ENCODE measurements around the gene NEU2. TPM values are rescaled to one million over a fixed set of nuclear protein-coding genes. Genes with fewer than 3 reads are reported as not detected.
"Not testable (repeated sequence)": the region's sequence is repeated elsewhere in the genome, so short reads cannot be mapped to it uniquely, and the experiment has no call there.

The NEU2 gene
- total RNA-seq, 1 donor from 2014 or later, result not detected

DNA sequence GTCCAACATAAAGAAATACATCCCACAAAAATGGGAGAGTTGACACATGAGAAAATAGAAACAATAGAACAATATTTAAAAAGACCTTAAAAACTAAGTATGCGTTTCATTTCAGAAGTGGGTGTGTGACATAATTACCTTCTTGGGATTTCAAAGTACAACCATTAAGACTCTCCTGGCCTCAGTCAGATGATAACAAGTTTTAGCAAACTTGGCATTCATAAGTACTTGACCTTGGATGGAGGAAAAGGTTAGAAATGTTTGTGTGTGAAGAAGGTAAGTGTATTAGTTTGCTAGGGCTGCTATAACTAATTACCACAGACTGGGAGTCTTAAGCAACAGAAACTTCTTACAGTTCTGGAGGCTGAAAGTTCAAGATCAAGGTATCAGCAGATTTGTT, 14.5 kb upstream of the NEU2 start:
- TF ChIP-seq, protein P1, sequence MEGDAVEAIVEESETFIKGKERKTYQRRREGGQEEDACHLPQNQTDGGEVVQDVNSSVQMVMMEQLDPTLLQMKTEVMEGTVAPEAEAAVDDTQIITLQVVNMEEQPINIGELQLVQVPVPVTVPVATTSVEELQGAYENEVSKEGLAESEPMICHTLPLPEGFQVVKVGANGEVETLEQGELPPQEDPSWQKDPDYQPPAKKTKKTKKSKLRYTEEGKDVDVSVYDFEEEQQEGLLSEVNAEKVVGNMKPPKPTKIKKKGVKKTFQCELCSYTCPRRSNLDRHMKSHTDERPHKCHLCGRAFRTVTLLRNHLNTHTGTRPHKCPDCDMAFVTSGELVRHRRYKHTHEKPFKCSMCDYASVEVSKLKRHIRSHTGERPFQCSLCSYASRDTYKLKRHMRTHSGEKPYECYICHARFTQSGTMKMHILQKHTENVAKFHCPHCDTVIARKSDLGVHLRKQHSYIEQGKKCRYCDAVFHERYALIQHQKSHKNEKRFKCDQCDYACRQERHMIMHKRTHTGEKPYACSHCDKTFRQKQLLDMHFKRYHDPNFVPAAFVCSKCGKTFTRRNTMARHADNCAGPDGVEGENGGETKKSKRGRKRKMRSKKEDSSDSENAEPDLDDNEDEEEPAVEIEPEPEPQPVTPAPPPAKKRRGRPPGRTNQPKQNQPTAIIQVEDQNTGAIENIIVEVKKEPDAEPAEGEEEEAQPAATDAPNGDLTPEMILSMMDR (IDR thresholded peaks at IDR 0.05; ENCODE audit: borderline replicate concordance), result no peak
- Histone ChIP-seq H3K27me3 (ENCODE audit: low read depth) (no peaks in the 10 kb centered on the region), H3K36me3 (no peaks in the 10 kb centered on the region), H3K4me1 (no peaks in the 10 kb centered on the region), H3K9me3 (replicated peaks) (peaks cover 24% of the 10 kb centered on the region), H3K27ac (replicated peaks) (no peak overlapping the region), H3K4me3 (no peak overlapping the region)
- intact Hi-C loops (cut with micrococcal nuclease), result no loop called here
- no peak for DNase-seq

DNA sequence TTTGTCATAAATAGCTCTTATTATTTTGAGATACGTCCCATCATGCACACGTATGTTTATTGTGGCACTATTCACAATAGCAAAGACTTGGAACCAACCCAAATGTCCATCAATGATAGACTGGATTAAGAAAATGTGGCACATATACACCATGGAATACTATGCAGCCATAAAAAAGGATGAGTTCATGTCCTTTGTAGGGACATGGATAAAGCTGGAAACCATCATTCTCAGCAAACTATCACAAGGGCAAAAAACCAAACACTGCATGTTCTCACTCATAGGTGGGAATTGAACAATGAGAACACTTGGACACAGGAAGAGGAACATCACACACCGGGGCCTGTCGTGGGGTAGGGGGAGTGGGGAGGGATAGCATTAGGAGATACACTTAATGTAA, 12.9 kb upstream of the NEU2 start:
- DNase-seq; H3K27ac ChIP-seq (replicated peaks); H3K4me1 ChIP-seq; H3K36me3 ChIP-seq; H3K4me3 ChIP-seq; H3K27me3 ChIP-seq (ENCODE audit: low read depth); intact Hi-C loops (cut with micrococcal nuclease): not testable (repeated sequence)
- H3K9me3 ChIP-seq (replicated peaks), result peaks cover 24% of the 10 kb centered on the region

DNA sequence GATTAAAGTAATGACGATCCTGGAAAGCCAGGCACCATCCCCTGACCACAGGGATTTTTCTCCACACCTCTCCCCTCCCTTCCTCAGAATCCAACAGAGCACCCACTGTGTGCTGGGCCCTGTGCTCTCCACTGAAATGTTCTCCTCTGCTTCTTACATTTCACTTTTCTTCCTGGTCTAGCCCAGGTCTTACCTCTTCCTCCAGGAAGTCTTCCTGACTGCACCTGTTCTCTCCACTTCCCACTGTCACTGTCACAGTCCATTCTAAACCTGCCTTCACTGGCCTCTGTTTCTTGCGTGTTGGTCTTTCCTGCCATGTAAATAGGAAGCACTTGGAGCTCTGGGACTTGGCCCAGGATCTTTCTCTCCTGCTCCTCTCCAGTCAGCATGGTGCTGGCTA, 12.0 kb upstream of the NEU2 start:
- H3K9me3 ChIP-seq (replicated peaks), result peaks cover 24% of the 10 kb centered on the region
- no peak overlapping the region for H3K27ac ChIP-seq (replicated peaks)
- no peak for DNase-seq
- H3K4me1 ChIP-seq, result no peaks in the 10 kb centered on the region
- intact Hi-C loops (cut with micrococcal nuclease), result no loop called here
- H3K4me3 ChIP-seq, result no peak overlapping the region
- H3K36me3 ChIP-seq, result no peaks in the 10 kb centered on the region
- peaks cover 6% of the 10 kb centered on the region for H3K27me3 ChIP-seq (ENCODE audit: low read depth)
- TF ChIP-seq, protein P1 (IDR thresholded peaks at IDR 0.05; ENCODE audit: borderline replicate concordance), result no peak

DNA sequence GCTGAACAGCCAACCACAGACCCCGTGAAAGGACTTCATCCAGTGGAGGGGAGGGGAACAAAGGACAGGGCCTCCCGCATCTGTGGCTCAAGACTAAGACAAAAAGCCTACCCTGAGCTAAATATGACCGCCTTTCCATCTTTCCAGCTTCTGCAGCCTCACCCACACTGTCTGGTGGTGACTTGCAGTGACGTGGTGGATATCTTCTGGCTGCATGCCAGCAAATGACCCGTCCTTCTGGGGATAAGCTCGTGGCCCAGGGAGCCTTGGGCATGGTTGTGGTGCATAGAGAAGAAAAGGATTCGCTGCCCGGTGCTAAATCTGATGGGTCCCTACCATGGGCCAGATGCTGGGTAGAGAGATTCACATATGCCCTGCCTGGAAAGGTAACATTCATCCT, 10.7 kb upstream of the NEU2 start:
- H3K36me3 ChIP-seq, result no peaks in the 10 kb centered on the region
- TF ChIP-seq, protein P1 (IDR thresholded peaks at IDR 0.05; ENCODE audit: borderline replicate concordance), result no peak
- intact Hi-C loops (cut with micrococcal nuclease), result no loop called here
- peaks cover 6% of the 10 kb centered on the region for H3K27me3 ChIP-seq (ENCODE audit: low read depth)
- H3K27ac ChIP-seq (replicated peaks), result no peak overlapping the region
- no peak overlapping the region for H3K4me3 ChIP-seq
- no peak for DNase-seq
- H3K9me3 ChIP-seq (replicated peaks), result peaks cover 23% of the 10 kb centered on the region
- no peaks in the 10 kb centered on the region for H3K4me1 ChIP-seq

DNA sequence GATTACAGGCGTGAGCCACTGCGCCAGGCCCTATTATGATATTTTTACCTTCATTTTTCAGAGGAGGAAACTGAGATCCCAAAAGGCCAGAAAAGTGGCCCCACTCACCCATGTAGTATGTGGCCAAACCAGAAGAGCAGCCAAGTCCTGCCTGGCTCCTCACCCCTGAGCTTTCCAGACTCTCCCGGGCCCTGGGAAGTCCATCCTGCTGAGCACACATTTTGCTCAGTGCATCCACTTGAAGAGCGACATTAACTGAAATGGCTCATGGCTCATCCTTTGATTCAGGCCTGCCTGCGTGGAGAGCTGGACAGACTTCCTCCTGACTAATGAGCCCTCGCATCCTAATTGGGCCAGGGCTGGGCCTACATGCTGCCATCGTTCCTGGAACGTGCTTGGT, 9.9 kb upstream of the NEU2 start:
- intact Hi-C loops (cut with micrococcal nuclease), result no loop called here
- Histone ChIP-seq H3K27ac (replicated peaks) (no peak overlapping the region), H3K9me3 (replicated peaks) (peaks cover 15% of the 10 kb centered on the region), H3K36me3 (no peaks in the 10 kb centered on the region), H3K4me3 (no peak overlapping the region), H3K4me1 (no peaks in the 10 kb centered on the region), H3K27me3 (ENCODE audit: low read depth) (peaks cover 6% of the 10 kb centered on the region)
- DNase-seq, result no peak
- TF ChIP-seq, protein P1 (IDR thresholded peaks at IDR 0.05; ENCODE audit: borderline replicate concordance), result no peak

DNA sequence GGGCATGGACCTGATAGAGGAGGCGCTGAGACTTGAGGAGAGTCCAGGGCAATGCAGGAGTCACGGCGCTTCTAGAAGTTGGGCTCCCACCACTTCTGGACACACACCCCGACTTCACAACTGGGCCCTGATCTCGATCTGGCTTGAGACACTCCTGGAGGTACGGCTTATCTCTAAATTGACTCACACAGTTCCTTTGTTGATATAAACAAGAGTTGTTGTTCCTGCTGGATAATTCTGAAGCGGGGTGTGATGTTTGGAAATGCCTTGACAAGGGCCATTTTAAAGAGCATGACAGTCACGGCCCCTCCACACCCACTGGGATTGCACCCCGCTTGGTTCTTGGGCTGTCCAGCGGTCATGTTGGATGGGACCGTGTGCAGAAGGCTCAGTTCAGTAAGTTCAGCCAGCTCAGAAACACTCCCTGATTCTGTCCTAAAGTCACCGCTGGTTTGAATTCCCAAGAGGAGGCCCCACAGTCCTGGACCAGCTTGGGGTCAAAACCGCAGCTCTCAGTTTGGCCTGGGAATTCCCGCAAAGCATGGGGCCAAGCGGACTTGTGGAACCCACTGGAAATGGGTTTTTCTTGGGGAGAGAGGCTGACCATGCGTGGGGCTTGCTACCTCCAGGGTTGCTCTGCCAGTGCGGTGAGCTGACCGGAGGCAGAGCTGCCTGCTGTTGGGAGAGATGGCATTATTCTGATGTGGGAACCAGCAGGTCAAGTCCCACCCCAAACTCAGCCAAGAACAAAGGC, 9.3 kb upstream of the NEU2 start:
- Histone ChIP-seq H3K36me3 (no peaks in the 10 kb centered on the region), H3K9me3 (replicated peaks) (peaks cover 9% of the 10 kb centered on the region), H3K4me3 (no peak overlapping the region), H3K27ac (replicated peaks) (no peak overlapping the region), H3K4me1 (no peaks in the 10 kb centered on the region), H3K27me3 (ENCODE audit: low read depth) (peaks cover 6% of the 10 kb centered on the region)
- intact Hi-C loops (cut with micrococcal nuclease), result no loop called here
- no peak for DNase-seq
- TF ChIP-seq, protein P1 (IDR thresholded peaks at IDR 0.05; ENCODE audit: borderline replicate concordance), result no peak
